A673 (cell line): ENCODE measurements around the gene PRSS21. TPM values are rescaled to one million over a fixed set of nuclear protein-coding genes. Genes with fewer than 3 reads are reported as not detected.

Source experiments
- BruUV-seq: library from RNA; stranded (reverse); fragments of 400-500 nt; replicated peaks from 2 replicates; lab custom pipeline; 2021; lab: Mats Ljungman, UMichigan
- CTCF ChIA-PET: fragments of 300-600 bp; sonication (Branson Sonifier 250); formaldehyde crosslinking; loops from one replicate; lab custom pipeline; 2022; ENCODE audit warnings: antibody characterized with exemption; lab: Charles Lee
- POLR2A ChIA-PET: fragments of 300-600 bp; sonication (Branson Sonifier 250); formaldehyde crosslinking; loops from one replicate; lab custom pipeline; 2022; ENCODE audit warnings: antibody characterized with exemption; ENCODE audit not compliant: low non-redundant PET; lab: Charles Lee
- DNase-seq: peaks from one replicate; pipeline ENCODE4 v3.0.0-alpha.2; 2015; ENCODE audit warnings: low spot score
- H3K27ac ChIP-seq: fragments of 200-600 bp; sonication (generic); 2 replicates; pipeline ENCODE4 v1.5.1; 2016; ENCODE audit warnings: mixed run types, low read depth, mild to moderate bottlenecking, mixed read lengths, antibody characterized with exemption, low read length; ENCODE audit not compliant: poor library complexity, severe bottlenecking
- H3K27me3 ChIP-seq: fragments of 200-600 bp; sonication (generic); replicated peaks from 2 replicates; pipeline ENCODE4 v1.6.1; 2017; ENCODE audit warnings: mixed run types, low read depth, mild to moderate bottlenecking, mixed read lengths, antibody characterized with exemption, low read length; ENCODE audit not compliant: insufficient read depth, poor library complexity
- H3K36me3 ChIP-seq: fragments of 200-600 bp; sonication (generic); 2 replicates; pipeline ENCODE4 v1.6.1; 2016; ENCODE audit warnings: mixed run types, mild to moderate bottlenecking, mixed read lengths, antibody characterized with exemption, low read length; ENCODE audit not compliant: insufficient read depth, poor library complexity, severe bottlenecking
- H3K4me1 ChIP-seq: fragments of 200-600 bp; sonication (generic); 2 replicates; pipeline ENCODE4 v1.6.1; 2017; ENCODE audit warnings: mixed run types, mild to moderate bottlenecking, mixed read lengths, antibody characterized with exemption, low read length; ENCODE audit not compliant: insufficient read depth, poor library complexity, severe bottlenecking
- H3K4me3 ChIP-seq: fragments of 200-600 bp; sonication (generic); 2 replicates; pipeline ENCODE4 v1.5.1; 2016; ENCODE audit warnings: low read depth, mixed run types, mild to moderate bottlenecking, mixed read lengths, low read length; ENCODE audit not compliant: poor library complexity, severe bottlenecking
- H3K9me3 ChIP-seq: fragments of 200-600 bp; sonication (generic); 2 replicates; pipeline ENCODE4 v1.6.1; 2016; ENCODE audit warnings: mixed run types, low read depth, mild to moderate bottlenecking, mixed read lengths, antibody characterized with exemption, low read length; ENCODE audit not compliant: poor library complexity, severe bottlenecking
- EZH2 ChIP-seq: fragments of 200-600 bp; sonication (generic); IDR thresholded peaks from 2 replicates; pipeline ENCODE4 v1.6.1; 2017; ENCODE audit warnings: borderline replicate concordance, low read depth, mild to moderate bottlenecking, mixed read lengths, antibody characterized with exemption, low read length; ENCODE audit not compliant: poor library complexity, severe bottlenecking
- intact Hi-C: fragments of 100-400 bp; cut with micrococcal nuclease; formaldehyde crosslinking; loops from one replicate; pipeline ENCODE4 v1.10.0; 2022; ENCODE audit not compliant: unreplicated experiment
- total RNA-seq: library from RNA; stranded (reverse); gene quantifications from 2 replicates; pipeline ENCODE4 v1.2.3, GENCODE V29; 2021
- TF ChIP-seq, protein P1 (sequence below): fragments of 300-800, 200-600 bp; sonication (generic); conservative IDR thresholded peaks from 2 replicates; pipeline ENCODE4 v1.5.1; 2017; ENCODE audit warnings: low read depth, mild to moderate bottlenecking, antibody characterized with exemption, low read length, moderate library complexity, mixed read lengths

The PRSS21 gene
- total RNA-seq, 1 experiment from 2014 or later = not detected

GRCh38 chr16:2783581-2784357 is 33.3 kb upstream of the PRSS21 start:
- BruUV-seq = no TSS peak
- TF ChIP-seq EZH2 = no peak
- TF ChIP-seq, protein P1, sequence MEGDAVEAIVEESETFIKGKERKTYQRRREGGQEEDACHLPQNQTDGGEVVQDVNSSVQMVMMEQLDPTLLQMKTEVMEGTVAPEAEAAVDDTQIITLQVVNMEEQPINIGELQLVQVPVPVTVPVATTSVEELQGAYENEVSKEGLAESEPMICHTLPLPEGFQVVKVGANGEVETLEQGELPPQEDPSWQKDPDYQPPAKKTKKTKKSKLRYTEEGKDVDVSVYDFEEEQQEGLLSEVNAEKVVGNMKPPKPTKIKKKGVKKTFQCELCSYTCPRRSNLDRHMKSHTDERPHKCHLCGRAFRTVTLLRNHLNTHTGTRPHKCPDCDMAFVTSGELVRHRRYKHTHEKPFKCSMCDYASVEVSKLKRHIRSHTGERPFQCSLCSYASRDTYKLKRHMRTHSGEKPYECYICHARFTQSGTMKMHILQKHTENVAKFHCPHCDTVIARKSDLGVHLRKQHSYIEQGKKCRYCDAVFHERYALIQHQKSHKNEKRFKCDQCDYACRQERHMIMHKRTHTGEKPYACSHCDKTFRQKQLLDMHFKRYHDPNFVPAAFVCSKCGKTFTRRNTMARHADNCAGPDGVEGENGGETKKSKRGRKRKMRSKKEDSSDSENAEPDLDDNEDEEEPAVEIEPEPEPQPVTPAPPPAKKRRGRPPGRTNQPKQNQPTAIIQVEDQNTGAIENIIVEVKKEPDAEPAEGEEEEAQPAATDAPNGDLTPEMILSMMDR = no peak
- ChIA-PET POLR2A (no interaction called here), CTCF (no interaction called here)
- Histone ChIP-seq H3K27me3 (peaks cover 33% of the 10 kb centered on the region), H3K4me1 (no peaks in the 10 kb centered on the region), H3K36me3 (no peaks in the 10 kb centered on the region), H3K4me3 (no peak overlapping the region), H3K27ac (no peak overlapping the region), H3K9me3 (no peaks in the 10 kb centered on the region)
- no peak for DNase-seq
- intact Hi-C loops = no loop called here

DNA sequence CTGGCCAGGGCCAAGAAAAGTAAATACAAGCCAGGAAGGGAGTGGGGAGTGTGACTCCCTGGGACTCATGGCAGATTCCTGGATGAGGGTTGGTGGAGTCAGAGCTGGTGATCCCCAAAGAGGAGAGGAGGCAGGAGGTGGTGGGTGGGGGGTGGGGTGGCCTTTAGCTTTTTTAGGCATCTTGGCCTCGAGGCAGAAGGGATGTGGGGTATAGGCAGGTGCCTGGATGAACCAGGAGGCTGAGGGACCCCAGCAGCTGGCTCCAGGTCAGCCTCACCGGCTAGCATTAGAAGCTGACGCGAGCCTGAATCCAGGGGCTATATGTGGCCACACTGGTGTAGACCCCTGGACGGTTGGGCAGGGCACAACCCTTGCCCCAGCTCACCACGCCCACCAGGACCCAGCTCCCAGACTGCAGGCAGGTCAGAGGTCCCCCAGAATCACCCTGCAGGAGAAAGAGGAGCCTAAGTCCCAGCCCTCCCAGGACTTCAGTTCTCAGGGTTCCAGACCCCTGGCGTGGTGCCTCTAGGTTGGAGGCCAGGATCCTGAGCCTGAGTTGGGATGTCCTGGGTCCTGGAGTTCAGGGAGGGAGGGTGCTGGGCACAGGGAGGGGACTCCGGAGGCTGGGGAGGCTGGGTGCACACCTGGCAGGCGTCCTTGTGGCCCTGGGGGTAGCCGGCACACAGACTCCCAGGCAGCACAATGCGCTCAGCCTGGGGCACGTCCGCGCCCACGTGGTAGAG is 32.5 kb upstream of the PRSS21 start:
- intact Hi-C loops = no loop called here
- TF ChIP-seq EZH2 = no peak
- TF ChIP-seq, protein P1 = no peak
- peaks cover 39% of the 10 kb centered on the region for H3K27me3 ChIP-seq
- H3K27ac ChIP-seq = no peak overlapping the region
- no peaks in the 10 kb centered on the region for H3K36me3 ChIP-seq
- H3K4me3 ChIP-seq = no peak overlapping the region
- ChIA-PET POLR2A (no interaction called here), CTCF (no interaction called here)
- H3K4me1 ChIP-seq = no peaks in the 10 kb centered on the region
- DNase-seq = no peak
- no TSS peak for BruUV-seq
- no peaks in the 10 kb centered on the region for H3K9me3 ChIP-seq

DNA sequence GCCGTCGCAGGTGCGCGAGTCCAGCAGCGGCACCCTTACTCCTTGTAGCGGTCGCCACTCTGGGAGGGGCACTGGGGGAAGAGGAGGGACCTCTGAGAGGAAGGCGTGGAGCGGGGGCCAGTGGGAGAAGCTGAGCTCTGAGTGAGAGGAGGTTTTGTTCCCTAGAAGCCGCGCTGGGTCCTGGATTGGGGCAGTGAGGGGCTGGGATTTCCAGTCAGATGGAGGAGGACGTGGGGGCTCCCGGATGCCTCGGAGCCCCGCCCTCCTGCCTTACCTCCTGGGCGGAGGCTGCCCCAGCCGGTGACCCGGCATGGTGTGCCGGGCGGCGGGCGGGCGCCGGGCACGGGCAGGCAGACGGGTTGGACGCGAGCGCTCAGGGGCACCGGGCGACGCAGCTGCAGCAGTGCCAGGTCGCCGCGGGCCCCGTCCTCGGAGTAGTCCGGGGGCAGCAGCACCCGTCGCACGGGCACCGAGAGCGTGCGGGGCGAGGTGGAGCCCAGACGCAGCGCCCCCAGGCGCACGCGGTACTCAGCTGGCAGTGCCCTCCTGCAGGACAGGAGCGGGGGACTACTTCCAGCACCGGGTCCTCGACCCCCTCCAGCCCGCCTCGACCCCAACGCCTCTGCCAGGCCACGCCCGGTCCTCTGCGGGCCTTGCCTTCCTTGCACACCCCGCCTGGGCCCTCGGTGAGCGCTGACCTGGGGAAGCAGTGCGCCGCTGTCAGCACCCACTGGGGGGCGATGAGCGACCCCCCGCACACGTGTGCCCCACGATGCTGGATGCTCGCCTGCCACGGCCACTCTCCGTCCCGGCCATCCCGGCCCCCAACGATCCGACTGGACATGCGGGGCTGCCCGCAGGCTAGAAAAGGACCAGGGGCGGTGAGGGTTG is 31.7 kb upstream of the PRSS21 start:
- intact Hi-C loops = no loop called here
- Histone ChIP-seq H3K36me3 (no peaks in the 10 kb centered on the region), H3K4me3 (no peak overlapping the region), H3K27ac (no peak overlapping the region), H3K27me3 (peaks cover 47% of the 10 kb centered on the region), H3K4me1 (no peaks in the 10 kb centered on the region), H3K9me3 (no peaks in the 10 kb centered on the region)
- no peak for DNase-seq
- POLR2A ChIA-PET = no interaction called here
- TF ChIP-seq EZH2 = peak; percentile 51
- TF ChIP-seq, protein P1 = peak; percentile 46
- no TSS peak for BruUV-seq
- CTCF ChIA-PET = no interaction called here
